NT2/D1 (cell line): ENCODE data around the gene EFNA3.

Source experiments
- SUZ12 ChIP-seq: IDR thresholded peaks from 2 replicates; pipeline ENCODE4 v1.6.1; 2011; ENCODE audit not compliant: insufficient read length, insufficient read depth; ENCODE audit errors: extremely low read depth
- YY1 ChIP-seq: IDR thresholded peaks from 2 replicates; pipeline ENCODE4 v1.6.1; 2011; ENCODE audit not compliant: insufficient read length, insufficient read depth

- TF ChIP-seq SUZ12 = no peak
- no peak for TF ChIP-seq YY1
Observed at GRCh38 chr1:155070721-155071569, 7.7 kb upstream of the EFNA3 start.
